ENCODE results near the gene HJV.

HJV gene

GRCh38 chr1:145997016-145997717, 24.4 kb downstream of the HJV start:
- CTCF ChIA-PET = interaction anchor here (1.1 to 11.9 kb wide), 6 partner anchors 10 to 150 kb away, joined by 3 to 126 read pairs (median 6); partner anchors contain the start of gene PEX11B
- DNase-seq = peak in 1 of 3 donors; percentile 38
- peaks cover 8 to 33% (median 24%) of the 10 kb centered on the region in 4 experiments for H3K36me3 ChIP-seq (ENCODE audit: control insufficient read depth in 4 of 4, insufficient read depth in 4 of 4, low read length in 3 of 4)
- peak overlapping the region; percentile 64 to 93 for H3K27ac ChIP-seq (ENCODE audit: insufficient read depth in 1 of 2, low read depth in 1 of 2, low read length in 2 of 2, poor library complexity in 1 of 2, severe bottlenecking in 2 of 2)
- 2% methylated on average over 10 of the region's 12 CpGs for WGBS (ENCODE audit: insufficient coverage)
- no peaks in the 10 kb centered on the region for H3K27me3 ChIP-seq (replicated peaks in 2 of 5; ENCODE audit: control insufficient read depth in 4 of 5, insufficient read depth in 5 of 5, low read length in 4 of 5)
- POLR2A ChIA-PET = interaction anchor here (0.8 to 1.5 kb wide), 4 partner anchors 15 to 55 kb away, joined by 4 to 5 read pairs (median 4); no protein-coding TSS in a partner anchor
- no peaks in the 10 kb centered on the region for H3K9me3 ChIP-seq (ENCODE audit: control extremely low read depth in 1 of 5, control insufficient read depth in 4 of 5, insufficient read depth in 2 of 5, low read depth in 1 of 5, low read length in 4 of 5)
- peak overlapping the region; percentile 30 to 100 (median 95) for H3K4me3 ChIP-seq (ENCODE audit: control insufficient read depth in 1 of 7, extremely low read depth in 1 of 7, insufficient read depth in 4 of 7, low read depth in 2 of 7, low read length in 6 of 7)
- peaks cover 36 to 62% (median 47%) of the 10 kb centered on the region in 4 experiments for H3K4me1 ChIP-seq (ENCODE audit: control extremely low read depth in 1 of 4, control insufficient read depth in 4 of 4, insufficient read depth in 4 of 4, low read length in 3 of 4)

GRCh38 chr1:145996433-145997015, 25.0 kb downstream of the HJV start, which contains the start of gene TXNIP:
TXNIP (minus strand) TSS chr1:145996579; CDS start chr1:145996266, 313 bp downstream.
- WGBS (ENCODE audit: insufficient coverage) = 0% methylated on average over 20 of the region's 30 CpGs
- H3K36me3 ChIP-seq (ENCODE audit: control insufficient read depth in 4 of 4, insufficient read depth in 4 of 4, low read length in 3 of 4) = peaks cover 8 to 38% (median 25%) of the 10 kb centered on the region in 4 experiments
- peak within 1 kb of the TSS; percentile 67 to 100 (median 95) for H3K4me3 ChIP-seq (ENCODE audit: control insufficient read depth in 1 of 7, extremely low read depth in 1 of 7, insufficient read depth in 4 of 7, low read depth in 2 of 7, low read length in 6 of 7)
- peak within 1 kb of the TSS; percentile 64 to 93 for H3K27ac ChIP-seq (ENCODE audit: insufficient read depth in 1 of 2, low read depth in 1 of 2, low read length in 2 of 2, poor library complexity in 1 of 2, severe bottlenecking in 2 of 2)
- peaks cover 36 to 67% (median 53%) of the 10 kb centered on the region in 4 experiments for H3K4me1 ChIP-seq (ENCODE audit: control extremely low read depth in 1 of 4, control insufficient read depth in 4 of 4, insufficient read depth in 4 of 4, low read length in 3 of 4)
- CTCF ChIA-PET = interaction anchor here (0.6 to 11.9 kb wide), 8 partner anchors 10 to 150 kb away, joined by 3 to 126 read pairs (median 4); partner anchors contain the start of gene PEX11B
- no peaks in the 10 kb centered on the region for H3K27me3 ChIP-seq (replicated peaks in 2 of 5; ENCODE audit: control insufficient read depth in 4 of 5, insufficient read depth in 5 of 5, low read length in 4 of 5)
- POLR2A ChIA-PET = interaction anchor here (0.6 to 1.5 kb wide), 3 partner anchors 17 to 55 kb away, joined by 3 to 4 read pairs (median 4); no protein-coding TSS in a partner anchor
- no peaks in the 10 kb centered on the region for H3K9me3 ChIP-seq (ENCODE audit: control extremely low read depth in 1 of 5, control insufficient read depth in 4 of 5, insufficient read depth in 2 of 5, low read depth in 1 of 5, low read length in 4 of 5)
- peak; percentile 91 to 94 (median 91) for DNase-seq

GRCh38 chr1:145995964-145996432, 25.5 kb downstream of the HJV start:
- Histone ChIP-seq H3K36me3 (ENCODE audit: control insufficient read depth in 4 of 4, insufficient read depth in 4 of 4, low read length in 3 of 4) (peaks cover 8 to 38% (median 25%) of the 10 kb centered on the region in 4 experiments), H3K9me3 (ENCODE audit: control extremely low read depth in 1 of 5, control insufficient read depth in 4 of 5, insufficient read depth in 2 of 5, low read depth in 1 of 5, low read length in 4 of 5) (no peaks in the 10 kb centered on the region), H3K27me3 (replicated peaks in 2 of 5; ENCODE audit: control insufficient read depth in 4 of 5, insufficient read depth in 5 of 5, low read length in 4 of 5) (no peaks in the 10 kb centered on the region), H3K4me3 (ENCODE audit: control insufficient read depth in 1 of 7, extremely low read depth in 1 of 7, insufficient read depth in 4 of 7, low read depth in 2 of 7, low read length in 6 of 7) (peak overlapping the region; percentile 67 to 100 (median 95)), H3K4me1 (ENCODE audit: control extremely low read depth in 1 of 4, control insufficient read depth in 4 of 4, insufficient read depth in 4 of 4, low read length in 3 of 4) (peaks cover 36 to 67% (median 53%) of the 10 kb centered on the region in 4 experiments), H3K27ac (ENCODE audit: insufficient read depth in 1 of 2, low read depth in 1 of 2, low read length in 2 of 2, poor library complexity in 1 of 2, severe bottlenecking in 2 of 2) (peak overlapping the region; percentile 64 to 93)
- CTCF ChIA-PET = interaction anchor here (0.6 to 11.9 kb wide), 7 partner anchors 10 to 149 kb away, joined by 3 to 126 read pairs (median 4); partner anchors contain the start of gene PEX11B
- 0% methylated on average over 5 of the region's 13 CpGs for WGBS (ENCODE audit: insufficient coverage)
- POLR2A ChIA-PET = interaction anchor here (0.6 to 1.5 kb wide), 2 partner anchors 17 to 39 kb away, joined by 3 to 4 read pairs; no protein-coding TSS in a partner anchor
- no peak for DNase-seq

- 0% methylated on average over 2 of the region's 8 CpGs for WGBS (ENCODE audit: insufficient coverage)
- CTCF ChIA-PET = interaction anchor here (1.6 to 11.9 kb wide), 4 partner anchors 12 to 148 kb away, joined by 4 to 126 read pairs (median 20); no protein-coding TSS in a partner anchor
- H3K4me1 ChIP-seq (ENCODE audit: control extremely low read depth in 1 of 4, control insufficient read depth in 4 of 4, insufficient read depth in 4 of 4, low read length in 3 of 4) = peaks cover 36 to 67% (median 53%) of the 10 kb centered on the region in 4 experiments
Observed at GRCh38 chr1:145995148-145995881, 26.2 kb downstream of the HJV start.

GRCh38 chr1:145994391-145995120, 27.0 kb downstream of the HJV start:
- 5% methylated on average over 5 of the region's 10 CpGs for WGBS (ENCODE audit: insufficient coverage)
- peaks cover 36 to 60% (median 48%) of the 10 kb centered on the region in 4 experiments for H3K4me1 ChIP-seq (ENCODE audit: control extremely low read depth in 1 of 4, control insufficient read depth in 4 of 4, insufficient read depth in 4 of 4, low read length in 3 of 4)

More at GRCh38 chr1:145995148-145995881, 26.2 kb downstream of the HJV start:
- POLR2A ChIA-PET = no interaction called here
- peaks cover 8 to 38% (median 25%) of the 10 kb centered on the region in 4 experiments for H3K36me3 ChIP-seq (ENCODE audit: control insufficient read depth in 4 of 4, insufficient read depth in 4 of 4, low read length in 3 of 4)
- H3K4me3 ChIP-seq (ENCODE audit: control insufficient read depth in 1 of 7, extremely low read depth in 1 of 7, insufficient read depth in 4 of 7, low read depth in 2 of 7, low read length in 6 of 7) = peak overlapping the region; percentile 67 to 100 (median 95)
- DNase-seq = no peak
- H3K27ac ChIP-seq (ENCODE audit: insufficient read depth in 1 of 2, low read depth in 1 of 2, low read length in 2 of 2, poor library complexity in 1 of 2, severe bottlenecking in 2 of 2) = peak overlapping the region; percentile 64 to 93
- no peaks in the 10 kb centered on the region for H3K9me3 ChIP-seq (ENCODE audit: control extremely low read depth in 1 of 5, control insufficient read depth in 4 of 5, insufficient read depth in 2 of 5, low read depth in 1 of 5, low read length in 4 of 5)
- no peaks in the 10 kb centered on the region for H3K27me3 ChIP-seq (replicated peaks in 2 of 5; ENCODE audit: control insufficient read depth in 4 of 5, insufficient read depth in 5 of 5, low read length in 4 of 5)

More at GRCh38 chr1:145994391-145995120, 27.0 kb downstream of the HJV start:
- Histone ChIP-seq H3K27me3 (replicated peaks in 2 of 5; ENCODE audit: control insufficient read depth in 4 of 5, insufficient read depth in 5 of 5, low read length in 4 of 5) (no peaks in the 10 kb centered on the region), H3K9me3 (ENCODE audit: control extremely low read depth in 1 of 5, control insufficient read depth in 4 of 5, insufficient read depth in 2 of 5, low read depth in 1 of 5, low read length in 4 of 5) (no peaks in the 10 kb centered on the region), H3K4me3 (ENCODE audit: control insufficient read depth in 1 of 7, extremely low read depth in 1 of 7, insufficient read depth in 4 of 7, low read depth in 2 of 7, low read length in 6 of 7) (peak overlapping the region; percentile 53 to 100 (median 95)), H3K36me3 (ENCODE audit: control insufficient read depth in 4 of 4, insufficient read depth in 4 of 4, low read length in 3 of 4) (peaks cover 8 to 38% (median 25%) of the 10 kb centered on the region in 4 experiments), H3K27ac (ENCODE audit: insufficient read depth in 1 of 2, low read depth in 1 of 2, low read length in 2 of 2, poor library complexity in 1 of 2, severe bottlenecking in 2 of 2) (peak overlapping the region; percentile 64 to 93)
- POLR2A ChIA-PET = no interaction called here
- CTCF ChIA-PET = interaction anchor here (1.2 to 11.9 kb wide), 3 partner anchors 10 to 16 kb away, joined by 4 to 126 read pairs (median 17); no protein-coding TSS in a partner anchor
- no peak for DNase-seq
